ENCODE measurements around the gene MARS1.

The MARS1 gene

GRCh38 chr12:57446292-57446960 is 41.4 kb upstream of the MARS1 start (continued):
- TF ChIP-seq ZNF426 (tag by site-specific recombination; IDR thresholded peaks at IDR 0.05), result peak; percentile 95
- no peak for TF ChIP-seq ZNF174 (tag by site-specific recombination; IDR thresholded peaks at IDR 0.05)
- TF ChIP-seq ZNF610 (tag by site-specific recombination; IDR thresholded peaks at IDR 0.05; ENCODE audit: borderline replicate concordance), result no peak
- TF ChIP-seq ZNF561 (tag by site-specific recombination; IDR thresholded peaks at IDR 0.05; ENCODE audit: borderline replicate concordance), result no peak
- no peak for TF ChIP-seq ZNF132 (tag by site-specific recombination; IDR thresholded peaks at IDR 0.05; ENCODE audit: borderline replicate concordance)
- no peak for TF ChIP-seq SALL2 (tag by site-specific recombination; IDR thresholded peaks at IDR 0.05; ENCODE audit: borderline replicate concordance)
- TF ChIP-seq ZNF19 (tag by site-specific recombination; IDR thresholded peaks at IDR 0.05; ENCODE audit: low read depth), result peak; percentile 70; the same call in 1 of the 2 replicates
- no peak for TF ChIP-seq ELK4 (IDR thresholded peaks at IDR 0.05; ENCODE audit: borderline replicate concordance, low read depth, low read length)
- TF ChIP-seq ZNF280C (tag by site-specific recombination; IDR thresholded peaks at IDR 0.05), result no peak
- peak; percentile 63 for TF ChIP-seq ZXDB (tag by site-specific recombination; IDR thresholded peaks at IDR 0.05)
- no peak for TF ChIP-seq MEIS1 (CRISPR knock-in tag; IDR thresholded peaks at IDR 0.05; ENCODE audit: borderline replicate concordance)
- no peak for TF ChIP-seq ZNF621 (tag by site-specific recombination; IDR thresholded peaks at IDR 0.05)
- no peak for TF ChIP-seq ZNF529 (tag by site-specific recombination; IDR thresholded peaks at IDR 0.05; ENCODE audit: insufficient replicate concordance)
- no peak for TF ChIP-seq ZNF169 (tag by site-specific recombination; IDR thresholded peaks at IDR 0.05)
- no peak for TF ChIP-seq ZNF362 (tag by site-specific recombination; IDR thresholded peaks at IDR 0.05)
- TF ChIP-seq ZNF585B (tag by site-specific recombination; IDR thresholded peaks at IDR 0.05), result no peak
- no peak for TF ChIP-seq HIC1 (tag by site-specific recombination; IDR thresholded peaks at IDR 0.05)
- TF ChIP-seq ZNF404 (tag by site-specific recombination; IDR thresholded peaks at IDR 0.05), result peak; percentile 94
- no peak for TF ChIP-seq TRIM28 (IDR thresholded peaks at IDR 0.05; ENCODE audit: borderline replicate concordance, low read length)
- no peak for TF ChIP-seq ZSCAN4 (tag by site-specific recombination; IDR thresholded peaks at IDR 0.05)
- TF ChIP-seq ZNF677 (tag by site-specific recombination; IDR thresholded peaks at IDR 0.05), result no peak
- no peak for TF ChIP-seq ZFP69B (tag by site-specific recombination; IDR thresholded peaks at IDR 0.05)
- TF ChIP-seq ZNF488 (tag by site-specific recombination; IDR thresholded peaks at IDR 0.05), result no peak
- TF ChIP-seq ZBTB11 (tag by site-specific recombination; conservative IDR thresholded peaks at IDR 0.05; ENCODE audit: low read depth), result peak; percentile 84
- TF ChIP-seq ZNF48 (tag by site-specific recombination; IDR thresholded peaks at IDR 0.05), result no peak
- no peak; the same call in 1 of the 2 replicates for TF ChIP-seq GLI2 (tag by site-specific recombination; IDR thresholded peaks at IDR 0.05; ENCODE audit: borderline replicate concordance, low read depth)
- no peak for TF ChIP-seq ZNF155 (tag by site-specific recombination; IDR thresholded peaks at IDR 0.05)
